Progenitor cell of endocrine pancreas (in vitro differentiated cells): ENCODE measurements around the gene CDH4. TPM values are rescaled to one million over a fixed set of nuclear protein-coding genes. Genes with fewer than 3 reads are reported as not detected.

Source experiments
- DNase-seq: peaks from one replicate; pipeline ENCODE4 v3.0.0; 2021; ENCODE audit warnings: low spot score; ENCODE audit not compliant: unreplicated experiment
- H3K27ac Mint-ChIP-seq: 2 replicates; pipeline ENCODE4 v1.8.0; 2021; ENCODE audit warnings: mild to moderate bottlenecking, moderate library complexity, mixed read lengths
- H3K27me3 Mint-ChIP-seq: 2 replicates; pipeline ENCODE4 v1.8.0; 2021; ENCODE audit warnings: mixed read lengths
- H3K36me3 Mint-ChIP-seq: 2 replicates; pipeline ENCODE4 v1.8.0; 2022; ENCODE audit warnings: mixed read lengths; ENCODE audit not compliant: insufficient read depth
- H3K4me1 Mint-ChIP-seq: 2 replicates; pipeline ENCODE4 v1.8.0; 2021; ENCODE audit warnings: low read depth, mixed read lengths
- H3K4me3 Mint-ChIP-seq: 2 replicates; pipeline ENCODE4 v1.8.0; 2021; ENCODE audit warnings: low read depth, mild to moderate bottlenecking, moderate library complexity, mixed read lengths
- H3K9me3 Mint-ChIP-seq: 2 replicates; pipeline ENCODE4 v1.8.0; 2021; ENCODE audit warnings: low read depth, mixed read lengths
- total RNA-seq: library from RNA; stranded (reverse); gene quantifications from 2 replicates; pipeline ENCODE4 v1.2.1, GENCODE V29; 2021
- TF ChIP-seq, protein P1 (sequence below): fragments of 200-600 bp; sonication (generic); IDR thresholded peaks from one replicate; pipeline ENCODE4 v1.5.0; 2021; ENCODE audit warnings: antibody characterized with exemption, mild to moderate bottlenecking; ENCODE audit not compliant: unreplicated experiment

Gene CDH4
- total RNA-seq, 1 donor from 2014 or later = 0.43 TPM

DNA sequence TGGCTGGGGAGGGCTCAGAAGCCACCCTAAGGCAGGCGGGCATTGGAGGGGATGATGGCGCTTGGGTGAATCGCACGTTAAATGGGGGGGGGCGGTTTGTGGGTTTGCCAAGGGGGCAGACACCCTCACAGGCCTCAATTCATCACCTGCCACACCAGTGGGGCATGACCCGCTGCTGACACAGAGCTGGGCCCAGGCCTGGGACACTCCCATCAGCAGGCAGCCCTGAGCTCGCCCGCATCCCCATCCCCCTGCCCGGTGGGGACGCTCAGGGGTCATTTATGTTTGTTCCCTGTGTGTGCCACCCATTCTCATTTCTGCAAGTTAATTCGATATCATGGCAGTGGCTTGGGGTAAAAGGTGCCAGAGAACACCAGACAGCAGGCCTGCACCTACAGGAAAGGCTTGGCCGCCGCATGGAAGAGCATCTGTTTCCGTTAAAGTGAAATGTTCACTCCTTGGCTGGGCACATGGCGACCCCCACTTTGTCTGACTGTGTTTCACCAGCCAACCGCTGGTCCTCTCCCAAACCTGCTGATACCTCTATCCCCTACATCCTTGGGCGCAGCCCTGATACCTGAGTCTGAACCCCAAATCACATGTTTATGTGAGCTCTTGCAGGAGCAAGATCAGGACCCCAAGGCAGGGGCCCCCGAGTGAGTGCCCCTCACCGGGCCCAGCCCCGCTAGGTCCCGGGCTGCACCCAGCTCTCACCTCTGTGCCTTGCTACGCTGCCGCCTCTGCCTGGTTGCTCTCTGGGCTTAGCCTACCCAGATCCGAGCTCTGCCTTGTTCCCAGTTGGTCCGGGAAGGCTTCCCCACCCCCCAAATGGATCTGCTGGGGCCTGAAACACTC is 564.8 kb downstream of the CDH4 start:
- H3K4me1 Mint-ChIP-seq = no peaks in the 10 kb centered on the region
- TF ChIP-seq, protein P1, sequence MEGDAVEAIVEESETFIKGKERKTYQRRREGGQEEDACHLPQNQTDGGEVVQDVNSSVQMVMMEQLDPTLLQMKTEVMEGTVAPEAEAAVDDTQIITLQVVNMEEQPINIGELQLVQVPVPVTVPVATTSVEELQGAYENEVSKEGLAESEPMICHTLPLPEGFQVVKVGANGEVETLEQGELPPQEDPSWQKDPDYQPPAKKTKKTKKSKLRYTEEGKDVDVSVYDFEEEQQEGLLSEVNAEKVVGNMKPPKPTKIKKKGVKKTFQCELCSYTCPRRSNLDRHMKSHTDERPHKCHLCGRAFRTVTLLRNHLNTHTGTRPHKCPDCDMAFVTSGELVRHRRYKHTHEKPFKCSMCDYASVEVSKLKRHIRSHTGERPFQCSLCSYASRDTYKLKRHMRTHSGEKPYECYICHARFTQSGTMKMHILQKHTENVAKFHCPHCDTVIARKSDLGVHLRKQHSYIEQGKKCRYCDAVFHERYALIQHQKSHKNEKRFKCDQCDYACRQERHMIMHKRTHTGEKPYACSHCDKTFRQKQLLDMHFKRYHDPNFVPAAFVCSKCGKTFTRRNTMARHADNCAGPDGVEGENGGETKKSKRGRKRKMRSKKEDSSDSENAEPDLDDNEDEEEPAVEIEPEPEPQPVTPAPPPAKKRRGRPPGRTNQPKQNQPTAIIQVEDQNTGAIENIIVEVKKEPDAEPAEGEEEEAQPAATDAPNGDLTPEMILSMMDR = no peak
- DNase-seq = no peak
- no peaks in the 10 kb centered on the region for H3K36me3 Mint-ChIP-seq
- no peak overlapping the region for H3K27ac Mint-ChIP-seq
- H3K27me3 Mint-ChIP-seq = no peaks in the 10 kb centered on the region
- H3K4me3 Mint-ChIP-seq = no peak overlapping the region
- H3K9me3 Mint-ChIP-seq = no peaks in the 10 kb centered on the region

DNA sequence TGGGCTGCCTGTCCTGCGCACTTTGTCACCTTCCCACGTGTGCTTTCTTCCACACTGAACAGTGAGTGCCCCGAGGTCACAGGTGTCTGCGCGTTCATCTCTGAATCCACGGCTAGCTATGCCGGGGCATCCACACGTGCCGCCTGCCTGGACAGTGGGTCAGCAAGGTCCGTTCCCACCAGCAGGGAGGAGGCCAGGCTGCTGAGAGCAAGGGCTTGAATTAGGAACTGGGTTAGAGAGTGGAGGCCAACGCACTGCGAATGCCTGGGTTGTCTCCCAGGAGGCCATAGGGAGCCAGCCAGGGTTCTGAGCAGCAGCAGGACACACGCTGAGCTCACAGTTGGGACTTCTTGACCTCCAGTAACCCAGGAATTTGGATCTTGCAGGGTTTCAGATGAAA is 565.5 kb downstream of the CDH4 start:
- TF ChIP-seq, protein P1 = no peak
- Mint-ChIP-seq H3K27ac (no peak overlapping the region), H3K4me1 (peaks cover 3% of the 10 kb centered on the region), H3K27me3 (no peaks in the 10 kb centered on the region), H3K4me3 (no peak overlapping the region), H3K36me3 (no peaks in the 10 kb centered on the region), H3K9me3 (no peaks in the 10 kb centered on the region)
- DNase-seq = no peak

DNA sequence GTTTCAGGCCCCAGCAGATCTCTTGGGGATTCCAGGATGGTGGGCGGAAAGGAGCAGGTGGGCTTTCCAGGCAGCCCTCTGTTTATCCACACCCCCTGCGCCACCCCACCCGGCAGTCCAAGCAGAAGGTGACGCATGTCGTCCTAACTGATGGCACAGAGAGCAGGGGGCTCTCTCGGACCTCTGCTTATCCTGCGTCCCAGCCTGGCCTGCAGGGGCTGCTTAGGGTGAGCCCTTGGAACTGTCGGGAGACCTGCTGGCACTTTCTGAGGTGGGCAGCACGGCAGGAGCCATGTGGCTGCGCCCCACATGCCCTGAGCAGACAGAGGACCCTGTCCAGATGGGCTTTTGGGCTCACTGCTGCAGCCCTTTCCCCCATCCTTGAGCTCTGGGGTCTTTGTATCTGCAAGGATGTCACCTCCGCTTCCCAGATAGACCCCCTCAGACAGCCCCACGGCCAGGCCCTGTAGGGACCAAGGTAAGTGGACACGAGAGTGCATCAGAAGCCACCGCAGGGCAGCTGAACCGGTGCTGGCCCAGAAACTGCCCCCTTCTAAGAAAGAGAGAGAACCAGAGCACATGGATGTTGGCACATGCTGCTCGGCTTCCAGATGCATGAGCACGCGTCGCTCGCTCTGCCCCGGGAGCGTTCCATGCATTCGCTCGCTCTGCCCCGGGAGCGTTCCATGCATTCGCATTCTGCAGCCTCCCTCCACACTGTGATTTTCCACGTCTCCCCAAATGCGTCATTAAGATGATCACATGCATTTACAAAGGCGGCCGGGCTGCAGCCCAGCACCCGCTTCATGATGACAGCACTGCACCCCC is 566.9 kb downstream of the CDH4 start:
- H3K4me1 Mint-ChIP-seq = peaks cover 3% of the 10 kb centered on the region
- no peak overlapping the region for H3K4me3 Mint-ChIP-seq
- no peak overlapping the region for H3K27ac Mint-ChIP-seq
- H3K36me3 Mint-ChIP-seq = no peaks in the 10 kb centered on the region
- H3K27me3 Mint-ChIP-seq = no peaks in the 10 kb centered on the region
- no peak for DNase-seq
- TF ChIP-seq, protein P1 = no peak
- peaks cover 5% of the 10 kb centered on the region for H3K9me3 Mint-ChIP-seq

DNA sequence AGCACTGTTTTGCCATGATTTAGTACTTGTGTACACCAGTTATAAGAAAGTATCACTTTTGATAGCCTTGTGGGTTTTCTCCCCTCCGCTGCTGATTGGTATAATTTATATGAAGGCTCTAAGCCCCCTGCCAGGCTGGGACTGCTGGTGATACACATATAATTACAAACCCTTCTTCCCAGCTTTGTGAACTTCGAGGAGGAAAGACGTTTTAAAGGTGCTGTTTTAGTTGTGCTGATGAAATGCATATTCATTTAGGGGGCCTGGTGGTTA is 567.4 kb downstream of the CDH4 start:
- no peaks in the 10 kb centered on the region for H3K27me3 Mint-ChIP-seq
- H3K4me1 Mint-ChIP-seq = peaks cover 3% of the 10 kb centered on the region
- peaks cover 5% of the 10 kb centered on the region for H3K9me3 Mint-ChIP-seq
- no peak overlapping the region for H3K27ac Mint-ChIP-seq
- TF ChIP-seq, protein P1 = no peak
- no peak for DNase-seq
- H3K36me3 Mint-ChIP-seq = no peaks in the 10 kb centered on the region
- H3K4me3 Mint-ChIP-seq = no peak overlapping the region

DNA sequence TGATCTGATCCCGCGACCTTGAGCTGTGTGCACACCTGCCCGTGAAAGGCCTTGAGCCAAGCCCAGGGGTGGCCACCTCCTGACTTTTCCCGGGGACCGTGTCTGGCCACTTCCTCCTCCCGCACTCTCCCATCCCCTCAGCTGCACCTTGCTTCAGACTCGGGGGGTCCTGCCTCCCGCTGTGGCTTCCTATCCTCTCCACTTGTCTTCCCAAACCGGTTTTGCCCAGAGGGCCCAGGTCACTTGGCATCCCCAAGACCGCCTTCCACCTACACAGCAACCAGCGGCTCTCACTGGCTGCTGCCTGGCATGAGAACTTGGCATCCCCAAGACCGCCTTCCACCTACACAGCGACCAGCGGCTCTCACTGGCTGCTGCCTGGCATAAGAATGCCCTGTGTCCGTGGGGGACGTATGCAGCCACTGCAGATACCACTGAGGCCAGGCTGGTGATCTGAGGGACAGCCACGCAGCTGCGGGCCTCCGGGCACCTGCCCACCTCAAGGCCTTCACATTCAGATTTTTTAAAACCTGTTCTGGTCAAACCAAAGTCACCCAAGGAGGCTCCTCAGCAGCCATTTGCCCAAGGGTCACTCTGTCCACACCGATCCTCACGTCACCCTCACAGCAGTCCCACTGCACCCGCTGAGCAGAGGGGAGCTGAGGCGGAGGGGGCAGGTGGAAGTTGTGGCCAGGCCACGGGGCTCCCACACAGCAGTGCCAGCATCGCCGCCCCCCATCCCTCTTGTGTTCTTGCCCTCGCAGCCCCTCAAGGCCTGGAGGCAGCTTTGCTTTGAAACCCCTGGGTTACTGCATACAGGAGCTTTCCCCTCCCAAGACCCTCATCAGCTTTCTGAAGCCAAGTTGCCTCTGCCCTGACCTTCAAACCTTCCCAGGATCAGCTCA is 568.1 kb downstream of the CDH4 start:
- no peaks in the 10 kb centered on the region for H3K36me3 Mint-ChIP-seq
- TF ChIP-seq, protein P1 = no peak
- no peak for DNase-seq
- H3K4me1 Mint-ChIP-seq = peaks cover 3% of the 10 kb centered on the region
- no peaks in the 10 kb centered on the region for H3K27me3 Mint-ChIP-seq
- no peak overlapping the region for H3K4me3 Mint-ChIP-seq
- no peak overlapping the region for H3K27ac Mint-ChIP-seq
- peaks cover 5% of the 10 kb centered on the region for H3K9me3 Mint-ChIP-seq
